WERI-Rb-1 (cell line): Measurements from ENCODE around the gene ATP11A.
A peak's percentile ranks its signal among the peaks of the same experiment; 100 is the strongest.

Experiments used
- DNase-seq: peaks from one replicate; pipeline ENCODE4 v3.0.0-alpha.2; 2020
- H3K27ac ChIP-seq: fragments of 250-450 bp; sonication (Bioruptor Pico); 2 replicates; pipeline ENCODE4 v1.5.1; 2020; ENCODE audit warnings: mild to moderate bottlenecking, moderate library complexity
- H3K27me3 ChIP-seq: fragments of 250-450 bp; sonication (Bioruptor Pico); 2 replicates; pipeline ENCODE4 v1.5.1; 2021; ENCODE audit warnings: mild to moderate bottlenecking, low read depth, moderate library complexity; ENCODE audit not compliant: insufficient read depth, severe bottlenecking
- H3K36me3 ChIP-seq: fragments of 250-450 bp; sonication (Bioruptor Pico); 2 replicates; pipeline ENCODE4 v1.5.1; 2020; ENCODE audit warnings: mild to moderate bottlenecking, moderate library complexity
- H3K4me3 ChIP-seq: 2 replicates; pipeline ENCODE4 v1.5.1; 2011; ENCODE audit warnings: low read depth, mild to moderate bottlenecking, control low read depth, low read length
- H3K9me3 ChIP-seq: fragments of 250-450 bp; sonication (Bioruptor Pico); 2 replicates; pipeline ENCODE4 v1.5.1; 2021; ENCODE audit warnings: mild to moderate bottlenecking, moderate library complexity; ENCODE audit not compliant: severe bottlenecking
- CTCF ChIP-seq: IDR thresholded peaks from 2 replicates; pipeline ENCODE4 v1.5.1; 2011; ENCODE audit warnings: low read depth, mild to moderate bottlenecking, control low read depth, inconsistent platforms, low read length

The ATP11A gene

GRCh38 chr13:112725346-112726015 is 35.6 kb downstream of the ATP11A start:
- DNase-seq: no peak
- Histone ChIP-seq H3K36me3 (no peaks in the 10 kb centered on the region; the same call in 1 of the 2 replicates), H3K9me3 (no peaks in the 10 kb centered on the region), H3K4me3 (no peak overlapping the region), H3K27ac (no peak overlapping the region), H3K27me3 (no peaks in the 10 kb centered on the region)
- TF ChIP-seq CTCF: no peak

GRCh38 chr13:112726016-112726767 is 36.4 kb downstream of the ATP11A start:
- no peak overlapping the region for H3K27ac ChIP-seq
- no peak overlapping the region for H3K4me3 ChIP-seq
- no peaks in the 10 kb centered on the region for H3K27me3 ChIP-seq
- TF ChIP-seq CTCF: 0 out of 2 replicates have a peak, but pooled peaks have one; percentile 6
- H3K9me3 ChIP-seq: no peaks in the 10 kb centered on the region
- no peaks in the 10 kb centered on the region; the same call in 1 of the 2 replicates for H3K36me3 ChIP-seq
- DNase-seq: peak; percentile 55

- Histone ChIP-seq H3K27ac (no peak overlapping the region), H3K36me3 (no peaks in the 10 kb centered on the region; the same call in 1 of the 2 replicates), H3K27me3 (no peaks in the 10 kb centered on the region), H3K4me3 (no peak overlapping the region), H3K9me3 (no peaks in the 10 kb centered on the region)
- no peak for TF ChIP-seq CTCF
- DNase-seq: no peak
These were observed 37.7 kb downstream of the ATP11A start for GRCh38 chr13:112727581-112727980.

GRCh38 chr13:112728375-112729126 is 38.7 kb downstream of the ATP11A start:
- H3K27ac ChIP-seq: no peak overlapping the region
- no peaks in the 10 kb centered on the region for H3K9me3 ChIP-seq
- no peak overlapping the region for H3K4me3 ChIP-seq
- no peaks in the 10 kb centered on the region for H3K27me3 ChIP-seq
- H3K36me3 ChIP-seq: no peaks in the 10 kb centered on the region; the same call in 1 of the 2 replicates
- no peak for TF ChIP-seq CTCF
- DNase-seq: no peak

GRCh38 chr13:112729408-112729807 is 39.6 kb downstream of the ATP11A start:
- no peak for DNase-seq
- Histone ChIP-seq H3K36me3 (no peaks in the 10 kb centered on the region; the same call in 1 of the 2 replicates), H3K27me3 (no peaks in the 10 kb centered on the region), H3K27ac (no peak overlapping the region), H3K9me3 (no peaks in the 10 kb centered on the region), H3K4me3 (no peak overlapping the region)
- no peak for TF ChIP-seq CTCF
